HG03521 (cell line): ENCODE measurements around the gene LAMC2.
"Not testable (repeated sequence)": the region's sequence is repeated elsewhere in the genome, so short reads cannot be mapped to it uniquely, and the experiment has no call there.

Source experiments
- ATAC-seq: cut with Tn5 transposase; IDR thresholded peaks from one replicate; pipeline ENCODE4 v1.9.1; 2021; ENCODE audit warnings: mild to moderate bottlenecking, moderate library complexity; ENCODE audit not compliant: unreplicated experiment

LAMC2 gene

GRCh38 chr1:183236158-183236725, 50.2 kb downstream of the LAMC2 start:
- ATAC-seq, result no peak

- ATAC-seq, result no peak
These were observed 51.0 kb downstream of the LAMC2 start for GRCh38 chr1:183237046-183237445.

DNA sequence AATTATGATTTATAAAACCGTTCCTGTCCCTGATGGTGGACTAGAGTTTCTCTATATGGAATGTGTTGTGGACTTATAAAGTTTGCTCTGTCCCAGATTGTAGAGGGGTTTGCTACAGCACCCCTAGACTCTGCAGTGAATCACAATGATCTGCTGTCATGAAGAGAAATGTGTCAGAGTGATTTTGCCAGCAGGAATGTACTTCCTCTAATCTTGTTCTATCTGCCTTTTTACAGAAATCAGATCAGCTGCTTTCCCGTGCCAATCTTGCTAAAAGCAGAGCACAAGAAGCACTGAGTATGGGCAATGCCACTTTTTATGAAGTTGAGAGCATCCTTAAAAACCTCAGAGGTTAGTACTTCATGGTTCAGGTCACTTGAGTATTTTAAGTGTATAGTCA, 52.0 kb downstream of the LAMC2 start:
- no peak for ATAC-seq

- no peak for ATAC-seq
These were observed 53.2 kb downstream of the LAMC2 start for GRCh38 chr1:183239220-183239742.

DNA sequence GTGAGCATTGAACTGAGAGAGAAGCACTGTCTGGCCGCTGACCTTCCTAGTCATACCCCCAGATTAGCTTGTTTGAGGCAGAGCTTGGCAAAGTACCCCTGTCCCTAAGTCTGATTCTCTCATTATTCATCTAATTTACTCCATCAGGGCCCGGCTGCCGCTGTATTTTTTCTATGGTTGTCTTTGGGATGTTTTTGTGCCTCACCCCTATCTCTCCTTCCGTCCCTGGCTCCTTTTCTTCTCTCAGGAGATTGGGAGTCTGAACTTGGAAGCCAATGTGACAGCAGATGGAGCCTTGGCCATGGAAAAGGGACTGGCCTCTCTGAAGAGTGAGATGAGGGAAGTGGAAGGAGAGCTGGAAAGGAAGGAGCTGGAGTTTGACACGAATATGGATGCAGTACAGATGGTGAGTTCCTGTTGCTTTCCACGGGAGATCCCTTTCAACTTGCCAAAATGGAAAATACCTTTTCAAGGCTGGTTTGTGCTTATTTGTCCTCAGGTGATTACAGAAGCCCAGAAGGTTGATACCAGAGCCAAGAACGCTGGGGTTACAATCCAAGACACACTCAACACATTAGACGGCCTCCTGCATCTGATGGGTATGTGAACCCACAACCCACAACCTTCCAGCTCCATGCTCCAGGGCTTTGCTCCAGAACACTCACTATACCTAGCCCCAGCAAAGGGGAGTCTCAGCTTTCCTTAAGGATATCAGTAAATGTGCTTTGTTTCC, 53.9 kb downstream of the LAMC2 start:
- ATAC-seq, result no peak

DNA sequence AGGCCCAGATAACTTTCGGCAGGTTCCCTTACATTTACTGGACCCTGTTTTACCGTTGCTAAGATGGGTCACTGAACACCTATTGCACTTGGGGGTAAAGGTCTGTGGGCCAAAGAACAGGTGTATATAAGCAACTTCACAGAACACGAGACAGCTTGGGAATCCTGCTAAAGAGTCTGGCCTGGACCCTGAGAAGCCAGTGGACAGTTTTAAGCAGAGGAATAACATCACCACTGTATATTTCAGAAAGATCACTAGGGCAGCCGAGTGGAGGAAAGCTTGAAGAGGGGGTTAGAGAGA, 54.4 kb downstream of the LAMC2 start:
- ATAC-seq, result no peak

DNA sequence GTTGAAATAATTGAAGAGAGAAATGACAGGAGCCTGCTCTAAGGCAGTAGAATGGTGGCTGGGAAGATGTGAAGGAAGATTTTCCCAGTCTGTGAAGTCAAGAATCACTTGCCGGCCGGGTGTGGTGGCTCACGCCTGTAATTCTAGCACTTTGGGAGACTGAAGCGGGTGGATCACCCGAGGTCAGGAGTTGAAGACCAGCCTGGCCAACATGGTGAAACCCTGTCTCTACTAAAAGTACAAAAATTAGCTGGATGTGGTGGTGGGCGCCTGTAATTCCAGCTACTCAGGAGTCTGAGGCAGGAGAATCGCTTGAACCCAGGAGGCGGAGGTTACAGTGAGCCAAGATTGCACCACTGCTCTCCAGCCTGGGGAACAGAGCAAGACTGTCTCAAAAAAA, 54.8 kb downstream of the LAMC2 start:
- ATAC-seq, result not testable (repeated sequence)

GRCh38 chr1:183241471-183241870, 55.4 kb downstream of the LAMC2 start:
- no peak for ATAC-seq

DNA sequence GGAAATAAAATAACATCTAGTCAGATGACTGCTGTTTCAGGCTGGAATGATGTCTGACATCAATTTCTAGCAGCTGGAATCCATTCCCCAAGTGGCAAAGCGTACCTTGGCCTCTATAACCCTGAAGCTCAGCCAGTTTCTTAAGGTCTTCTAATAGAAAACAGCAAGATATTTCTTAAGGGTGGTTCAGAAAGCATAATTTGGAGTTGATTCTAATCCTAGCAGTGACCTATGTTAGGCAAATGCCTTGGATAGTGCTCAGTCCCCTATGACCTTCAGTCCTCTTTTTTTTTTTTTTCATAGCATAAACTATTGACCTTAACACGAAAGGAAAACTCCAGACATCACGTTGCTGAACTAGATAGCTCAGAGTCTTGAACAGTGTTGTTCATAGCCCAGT, 56.5 kb downstream of the LAMC2 start:
- ATAC-seq, result no peak

DNA sequence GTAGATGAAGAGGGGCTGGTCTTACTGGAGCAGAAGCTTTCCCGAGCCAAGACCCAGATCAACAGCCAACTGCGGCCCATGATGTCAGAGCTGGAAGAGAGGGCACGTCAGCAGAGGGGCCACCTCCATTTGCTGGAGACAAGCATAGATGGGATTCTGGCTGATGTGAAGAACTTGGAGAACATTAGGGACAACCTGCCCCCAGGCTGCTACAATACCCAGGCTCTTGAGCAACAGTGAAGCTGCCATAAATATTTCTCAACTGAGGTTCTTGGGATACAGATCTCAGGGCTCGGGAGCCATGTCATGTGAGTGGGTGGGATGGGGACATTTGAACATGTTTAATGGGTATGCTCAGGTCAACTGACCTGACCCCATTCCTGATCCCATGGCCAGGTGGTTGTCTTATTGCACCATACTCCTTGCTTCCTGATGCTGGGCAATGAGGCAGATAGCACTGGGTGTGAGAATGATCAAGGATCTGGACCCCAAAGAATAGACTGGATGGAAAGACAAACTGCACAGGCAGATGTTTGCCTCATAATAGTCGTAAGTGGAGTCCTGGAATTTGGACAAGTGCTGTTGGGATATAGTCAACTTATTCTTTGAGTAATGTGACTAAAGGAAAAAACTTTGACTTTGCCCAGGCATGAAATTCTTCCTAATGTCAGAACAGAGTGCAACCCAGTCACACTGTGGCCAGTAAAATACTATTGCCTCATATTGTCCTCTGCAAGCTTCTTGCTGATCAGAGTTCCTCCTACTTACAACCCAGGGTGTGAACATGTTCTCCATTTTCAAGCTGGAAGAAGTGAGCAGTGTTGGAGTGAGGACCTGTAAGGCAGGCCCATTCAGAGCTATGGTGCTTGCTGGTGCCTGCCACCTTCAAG, 57.3 kb downstream of the LAMC2 start:
- ATAC-seq, result no peak

DNA sequence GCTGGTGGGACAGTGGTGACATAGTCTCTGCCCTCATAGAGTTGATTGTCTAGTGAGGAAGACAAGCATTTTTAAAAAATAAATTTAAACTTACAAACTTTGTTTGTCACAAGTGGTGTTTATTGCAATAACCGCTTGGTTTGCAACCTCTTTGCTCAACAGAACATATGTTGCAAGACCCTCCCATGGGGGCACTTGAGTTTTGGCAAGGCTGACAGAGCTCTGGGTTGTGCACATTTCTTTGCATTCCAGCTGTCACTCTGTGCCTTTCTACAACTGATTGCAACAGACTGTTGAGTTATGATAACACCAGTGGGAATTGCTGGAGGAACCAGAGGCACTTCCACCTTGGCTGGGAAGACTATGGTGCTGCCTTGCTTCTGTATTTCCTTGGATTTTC, 58.4 kb downstream of the LAMC2 start:
- no peak for ATAC-seq

DNA sequence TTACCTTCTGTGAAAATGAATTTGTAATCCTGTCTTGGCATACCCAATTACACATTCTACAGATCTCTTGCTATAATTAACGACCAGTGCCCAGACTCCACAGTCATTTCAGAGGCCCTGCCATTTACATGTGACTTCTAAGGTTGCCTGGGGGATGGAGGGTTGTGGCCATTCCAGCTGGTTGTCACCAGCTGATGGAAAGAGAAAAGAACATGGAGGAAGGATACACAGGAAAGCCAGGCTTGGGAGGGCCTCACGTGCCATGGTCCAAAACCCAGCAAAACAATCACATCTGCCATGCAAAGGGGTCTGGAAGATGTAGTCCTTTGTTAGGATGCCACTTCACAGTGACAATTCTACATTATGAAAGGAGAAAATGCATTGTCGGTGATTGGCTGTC, 59.3 kb downstream of the LAMC2 start:
- ATAC-seq, result no peak

- ATAC-seq, result no peak
These were observed 60.4 kb downstream of the LAMC2 start for GRCh38 chr1:183246436-183246835.

- no peak for ATAC-seq
These were observed 61.0 kb downstream of the LAMC2 start for GRCh38 chr1:183247066-183247465.

DNA sequence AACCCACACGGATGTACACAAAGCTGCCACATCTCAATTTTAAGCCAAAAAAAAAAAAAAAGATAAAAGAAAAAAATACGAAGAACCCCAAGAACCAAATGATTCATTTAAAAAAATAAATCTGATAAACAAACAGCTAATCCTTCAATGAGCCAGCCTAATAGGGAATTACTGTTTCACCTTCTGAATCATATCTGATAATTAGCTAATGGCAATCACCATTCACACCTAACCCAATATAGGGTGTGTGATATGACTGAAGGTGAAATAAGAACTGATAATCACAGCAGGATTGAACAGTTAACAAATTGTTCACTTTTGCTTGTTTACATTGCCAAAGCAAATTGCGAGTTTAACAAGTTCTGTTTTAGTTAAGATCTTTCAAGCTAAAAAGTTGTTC, 61.4 kb downstream of the LAMC2 start:
- no peak for ATAC-seq

- no peak for ATAC-seq
These were observed 61.9 kb downstream of the LAMC2 start for GRCh38 chr1:183247931-183248330.

DNA sequence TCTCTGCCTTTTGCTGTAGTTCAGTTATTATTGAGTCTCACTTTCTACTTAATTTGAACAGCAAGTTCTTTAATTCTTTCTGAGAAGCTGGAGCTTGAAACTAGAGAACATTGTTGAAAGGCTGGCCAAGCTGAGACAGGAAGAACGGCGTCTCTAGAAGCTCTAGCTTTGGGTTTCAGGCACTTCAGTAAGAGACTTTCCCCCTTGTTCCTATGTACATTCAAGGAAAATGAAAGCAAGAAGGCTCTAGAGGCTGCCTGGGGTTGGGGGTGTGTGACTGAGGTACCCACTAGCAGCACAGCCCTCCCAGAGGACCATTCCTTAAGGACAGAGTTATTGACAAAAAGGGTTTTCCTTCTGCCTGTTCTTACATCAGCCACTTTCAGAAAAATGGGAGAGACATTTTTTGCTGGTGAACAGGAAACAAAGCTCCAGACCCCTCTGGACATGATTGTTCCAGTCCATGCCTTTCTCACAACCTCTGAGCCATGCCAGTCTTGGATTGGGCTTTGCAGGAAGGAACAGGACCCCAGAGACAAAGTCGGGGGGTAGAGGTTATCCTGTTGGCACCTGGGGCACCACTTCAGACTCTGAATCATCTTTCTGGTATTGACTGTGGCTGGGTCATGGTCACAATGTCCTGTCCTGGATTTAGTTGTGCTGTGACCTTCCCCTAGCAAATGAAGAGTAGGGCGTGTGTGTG, 63.1 kb downstream of the LAMC2 start:
- ATAC-seq, result no peak

- ATAC-seq, result no peak
These were observed 63.9 kb downstream of the LAMC2 start for GRCh38 chr1:183249941-183250452.

GRCh38 chr1:183251101-183251958, 65.3 kb downstream of the LAMC2 start:
- ATAC-seq, result no peak

DNA sequence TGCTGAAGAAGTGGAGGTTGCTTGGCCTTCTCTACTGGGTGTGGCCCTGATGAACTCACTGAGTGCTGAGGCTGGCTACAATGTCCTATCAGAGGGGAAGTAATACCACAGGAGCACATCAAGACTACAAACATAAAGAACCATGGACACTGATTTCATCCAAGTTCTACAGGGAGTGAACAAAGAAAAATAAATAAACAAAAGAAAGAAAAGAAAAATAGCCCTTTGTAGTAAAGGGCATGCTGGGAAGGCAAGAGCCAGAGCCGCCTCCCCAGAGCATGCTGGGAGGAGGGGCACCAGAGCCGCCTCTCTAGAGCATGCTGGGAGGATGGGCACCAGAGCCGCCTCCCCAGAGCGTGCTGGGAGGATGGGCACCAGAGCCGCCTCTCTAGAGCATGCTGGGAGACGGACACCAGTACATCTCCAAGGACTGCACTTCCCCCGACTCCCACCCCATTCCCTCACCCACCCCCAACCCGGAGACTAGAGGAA, 65.9 kb downstream of the LAMC2 start:
- no peak for ATAC-seq
